ENCODE data around the gene LYPD1. TPM values are rescaled to one million over a fixed set of nuclear protein-coding genes. Genes with fewer than 3 reads are reported as not detected.

LYPD1 gene
- total and polyA plus RNA-seq, 9 of the 15 experiments (the other 6 are each of a cell fraction or from before 2014, with no cell fraction given) = not detected

DNA sequence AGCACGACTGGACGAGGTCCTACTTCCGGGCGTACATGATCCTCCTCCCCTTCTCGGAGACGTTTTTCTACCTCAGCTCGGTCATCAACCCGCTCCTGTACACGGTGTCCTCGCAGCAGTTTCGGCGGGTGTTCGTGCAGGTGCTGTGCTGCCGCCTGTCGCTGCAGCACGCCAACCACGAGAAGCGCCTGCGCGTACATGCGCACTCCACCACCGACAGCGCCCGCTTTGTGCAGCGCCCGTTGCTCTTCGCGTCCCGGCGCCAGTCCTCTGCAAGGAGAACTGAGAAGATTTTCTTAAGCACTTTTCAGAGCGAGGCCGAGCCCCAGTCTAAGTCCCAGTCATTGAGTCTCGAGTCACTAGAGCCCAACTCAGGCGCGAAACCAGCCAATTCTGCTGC, 24.8 kb downstream of the LYPD1 start (continued):
- TF ChIP-seq, protein P1, sequence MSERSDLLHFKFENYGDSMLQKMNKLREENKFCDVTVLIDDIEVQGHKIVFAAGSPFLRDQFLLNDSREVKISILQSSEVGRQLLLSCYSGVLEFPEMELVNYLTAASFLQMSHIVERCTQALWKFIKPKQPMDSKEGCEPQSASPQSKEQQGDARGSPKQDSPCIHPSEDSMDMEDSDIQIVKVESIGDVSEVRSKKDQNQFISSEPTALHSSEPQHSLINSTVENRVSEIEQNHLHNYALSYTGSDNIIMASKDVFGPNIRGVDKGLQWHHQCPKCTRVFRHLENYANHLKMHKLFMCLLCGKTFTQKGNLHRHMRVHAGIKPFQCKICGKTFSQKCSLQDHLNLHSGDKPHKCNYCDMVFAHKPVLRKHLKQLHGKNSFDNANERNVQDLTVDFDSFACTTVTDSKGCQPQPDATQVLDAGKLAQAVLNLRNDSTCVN (CRISPR knock-in tag; IDR thresholded peaks at IDR 0.05) = no peak
- TF ChIP-seq, protein P2, sequence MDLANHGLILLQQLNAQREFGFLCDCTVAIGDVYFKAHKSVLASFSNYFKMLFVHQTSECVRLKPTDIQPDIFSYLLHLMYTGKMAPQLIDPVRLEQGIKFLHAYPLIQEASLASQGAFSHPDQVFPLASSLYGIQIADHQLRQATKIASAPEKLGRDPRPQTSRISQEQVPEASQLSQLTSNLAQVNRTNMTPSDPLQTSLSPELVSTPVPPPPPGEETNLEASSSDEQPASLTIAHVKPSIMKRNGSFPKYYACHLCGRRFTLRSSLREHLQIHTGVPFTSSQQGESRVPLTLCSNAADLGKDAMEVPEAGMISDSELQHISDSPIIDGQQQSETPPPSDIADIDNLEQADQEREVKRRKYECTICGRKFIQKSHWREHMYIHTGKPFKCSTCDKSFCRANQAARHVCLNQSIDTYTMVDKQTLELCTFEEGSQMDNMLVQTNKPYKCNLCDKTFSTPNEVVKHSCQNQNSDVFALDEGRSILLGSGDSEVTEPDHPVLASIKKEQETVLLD (IDR thresholded peaks at IDR 0.05) = no peak
- TF ChIP-seq ARID2 (IDR thresholded peaks at IDR 0.05) (no peak), SMAD2 (IDR thresholded peaks at IDR 0.05; ENCODE audit: low read depth, low read length) (no peak), ZNF695 (CRISPR knock-in tag; IDR thresholded peaks at IDR 0.05) (no peak), CTBP1 (IDR thresholded peaks at IDR 0.05; ENCODE audit: borderline replicate concordance) (no peak), SMAD4 (CRISPR knock-in tag; conservative IDR thresholded peaks at IDR 0.05) (no peak), POLR3A (IDR thresholded peaks at IDR 0.05; ENCODE audit: borderline replicate concordance, extremely low read depth, insufficient read depth, insufficient read length) (no peak), NRF1 (conservative IDR thresholded peaks at IDR 0.05 in 1 of 2, IDR thresholded peaks at IDR 0.05 in 1 of 2) (peak; percentile 52 to 56)
- TF ChIP-seq, protein P3, sequence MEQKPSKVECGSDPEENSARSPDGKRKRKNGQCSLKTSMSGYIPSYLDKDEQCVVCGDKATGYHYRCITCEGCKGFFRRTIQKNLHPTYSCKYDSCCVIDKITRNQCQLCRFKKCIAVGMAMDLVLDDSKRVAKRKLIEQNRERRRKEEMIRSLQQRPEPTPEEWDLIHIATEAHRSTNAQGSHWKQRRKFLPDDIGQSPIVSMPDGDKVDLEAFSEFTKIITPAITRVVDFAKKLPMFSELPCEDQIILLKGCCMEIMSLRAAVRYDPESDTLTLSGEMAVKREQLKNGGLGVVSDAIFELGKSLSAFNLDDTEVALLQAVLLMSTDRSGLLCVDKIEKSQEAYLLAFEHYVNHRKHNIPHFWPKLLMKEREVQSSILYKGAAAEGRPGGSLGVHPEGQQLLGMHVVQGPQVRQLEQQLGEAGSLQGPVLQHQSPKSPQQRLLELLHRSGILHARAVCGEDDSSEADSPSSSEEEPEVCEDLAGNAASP (IDR thresholded peaks at IDR 0.05) = no peak
